ENCODE data around the gene RNF113A. TPM values are rescaled to one million over a fixed set of nuclear protein-coding genes. Genes with fewer than 3 reads are reported as not detected.

RNF113A gene
- total and polyA plus RNA-seq, 2 of the 8 experiments (the other 6 are each of a cell fraction or from before 2014, with no cell fraction given), result 10.3 to 14.2 TPM

- H3K56ac ChIP-seq (replicated peaks; ENCODE audit: insufficient read length, low read depth, low read length), result peak overlapping the region; percentile 30
- peaks cover 0 to 8% of the 10 kb centered on the region in 2 experiments; a peak in 1 of 4 replicates for H3K79me2 ChIP-seq (ENCODE audit: control insufficient read depth in 1 of 2, insufficient read depth in 2 of 2, low read length in 2 of 2)
- no peak overlapping the region for H2BK15ac ChIP-seq (ENCODE audit: low read length)
- 0 out of 2 replicates have a peak, but pooled peaks cover 2% of the 10 kb centered on the region for H3K23me2 ChIP-seq (ENCODE audit: low read depth, low read length)
- H3K14ac ChIP-seq (ENCODE audit: insufficient read length), result no peak overlapping the region
- ChIA-PET POLR2A (ENCODE audit: partially characterized antibody) (interaction anchor here (0.9 to 2.5 kb wide), 9 partner anchors 9 to 80 kb away, joined by 3 to 13 read pairs (median 5); partner anchors contain the start of genes RPL39 and UPF3B), CTCF (ENCODE audit: partially characterized antibody) (interaction anchor here (1.0 to 2.4 kb wide), 2 partner anchors 9 to 17 kb away, joined by 3 to 13 read pairs; no protein-coding TSS in a partner anchor)
- peak overlapping the region; percentile 85 to 98 for H3K4me2 ChIP-seq (ENCODE audit: insufficient read depth in 1 of 2, low read depth in 2 of 2, low read length in 2 of 2)
- no peak overlapping the region for H3K23ac ChIP-seq (ENCODE audit: insufficient read length)
- H4K5ac ChIP-seq (ENCODE audit: insufficient read length, low read depth, low read length), result no peak overlapping the region
- no peak overlapping the region for H3K4ac ChIP-seq (replicated peaks; ENCODE audit: insufficient read length, low read depth, low read length)
- no peak for FAIRE-seq
- H3K27me3 ChIP-seq (replicated peaks in 1 of 4; ENCODE audit: control insufficient read depth in 3 of 4, extremely low read depth in 1 of 4, insufficient read depth in 3 of 4, low read length in 3 of 4), result no peaks in the 10 kb centered on the region
- H3K36me3 ChIP-seq (ENCODE audit: control insufficient read depth in 2 of 4, insufficient read depth in 4 of 4, low read length in 3 of 4), result peaks cover 0 to 3% (median 0%) of the 10 kb centered on the region in 4 experiments; a peak in 1 of 8 replicates
- H3K4me3 ChIP-seq (ENCODE audit: extremely low read depth in 1 of 4, insufficient read depth in 2 of 4, low read depth in 3 of 4, low read length in 4 of 4), result peak overlapping the region; percentile 81 to 95 (median 90)
- DNase-seq (ENCODE audit: low read depth in 1 of 2, low spot score in 2 of 2), result no peak
- no peaks in the 10 kb centered on the region for H4K20me1 ChIP-seq (replicated peaks in 1 of 2; ENCODE audit: control insufficient read depth in 1 of 2, insufficient read depth in 2 of 2, low read length in 2 of 2)
- no peaks in the 10 kb centered on the region for H3K79me1 ChIP-seq (ENCODE audit: low read depth, low read length)
- H3K27ac ChIP-seq (ENCODE audit: low read depth, low read length), result no peak overlapping the region; the same call in 1 of the 2 replicates
- H2AFZ ChIP-seq (ENCODE audit: low read length), result no peak overlapping the region; the same call in 1 of the 2 replicates
- H2BK20ac ChIP-seq (ENCODE audit: low read length), result no peak overlapping the region
- H4K91ac ChIP-seq (replicated peaks; ENCODE audit: insufficient read length, low read length), result no peak overlapping the region
- WGBS, 2 experiments (ENCODE audit: extremely low coverage in 1 of 2, insufficient coverage in 1 of 2, insufficient read length in 1 of 2, insufficient replicate concordance in 2 of 2, low coverage in 1 of 2, low lambda C conversion rate in 2 of 2, missing lambda C conversion rate in 1 of 2), result 1% methylated on average over 15 of the region's 26 CpGs; no CpG with 5 or more reads in 1 of the 2 experiments
- peak overlapping the region in 3 of 4 experiments; percentile 48 to 79 (median 64); a peak in 6 of 7 replicates for H3K9ac ChIP-seq (replicated peaks in 1 of 4; ENCODE audit: extremely low read depth in 1 of 4, low read depth in 3 of 4, low read length in 3 of 4)
- no peak overlapping the region for H2BK5ac ChIP-seq (ENCODE audit: low read depth, low read length)
- H2AK5ac ChIP-seq (ENCODE audit: low read depth, low read length), result no peak overlapping the region
- TF ChIP-seq SAP30 (IDR thresholded peaks at IDR 0.05; ENCODE audit: insufficient read depth, insufficient replicate concordance, low read length) (peak; percentile 73), BACH1 (IDR thresholded peaks at IDR 0.05; ENCODE audit: low read length) (no peak), NRF1 (IDR thresholded peaks at IDR 0.05; ENCODE audit: low read depth, low read length) (no peak), SUZ12 (IDR thresholded peaks at IDR 0.05; ENCODE audit: low read length) (no peak), TAF1 (IDR thresholded peaks at IDR 0.05; ENCODE audit: low read depth, low read length) (no peak), SP1 (IDR thresholded peaks at IDR 0.05; ENCODE audit: low read depth, low read length) (no peak), TBP (IDR thresholded peaks at IDR 0.05; ENCODE audit: low read depth, low read length) (no peak)
- H4K8ac ChIP-seq (ENCODE audit: extremely low read depth, insufficient read depth, low read length), result peak overlapping the region; percentile 84; the same call in 1 of the 2 replicates
- H2BK12ac ChIP-seq (ENCODE audit: low read depth, low read length), result no peak overlapping the region
- no peak overlapping the region; the same call in 1 of the 2 replicates for H3K18ac ChIP-seq (ENCODE audit: extremely low read depth, low read length)
- H3K9me3 ChIP-seq (ENCODE audit: insufficient read depth in 2 of 2, low read depth in 1 of 2, low read length in 1 of 2), result no peaks in the 10 kb centered on the region
- H2BK120ac ChIP-seq (replicated peaks; ENCODE audit: low read depth, low read length), result no peak overlapping the region
- H3K4me1 ChIP-seq (replicated peaks in 1 of 4; ENCODE audit: control insufficient read depth in 3 of 4, insufficient read depth in 4 of 4, low read length in 3 of 4), result no peaks in the 10 kb centered on the region
These were observed 311 bp downstream of the RNF113A start for GRCh38 chrX:119871245-119871598.

All from H1 (cell line).